COR-L47 (cell line): ENCODE results near the gene GPN1.
"Not testable (repeated sequence)": the region's sequence is repeated elsewhere in the genome, so short reads cannot be mapped to it uniquely, and the experiment has no call there.

ENCODE experiments used
- DNase-seq: peaks from one replicate; lab custom pipeline; 2025; lab: John Stamatoyannopoulos, UW

Gene GPN1

GRCh38 chr2:27627963-27628766 is 685 bp upstream of the GPN1 start:
- DNase-seq: no peak

- not testable (repeated sequence) for DNase-seq
These were observed 1.4 kb downstream of the GPN1 start for GRCh38 chr2:27630257-27630656.

- DNase-seq: no peak
These were observed 5.4 kb downstream of the GPN1 start for GRCh38 chr2:27634291-27634690.

- DNase-seq: no peak
These were observed 7.9 kb downstream of the GPN1 start for GRCh38 chr2:27636766-27637165.

- DNase-seq: no peak
These were observed 9.3 kb downstream of the GPN1 start for GRCh38 chr2:27638037-27638637.

- DNase-seq: no peak
These were observed 9.9 kb downstream of the GPN1 start for GRCh38 chr2:27638709-27639108.

GRCh38 chr2:27640722-27641245 is 11.9 kb downstream of the GPN1 start:
- no peak for DNase-seq

- no peak for DNase-seq
These were observed 16.3 kb downstream of the GPN1 start for GRCh38 chr2:27645197-27645596.

GRCh38 chr2:27647289-27647688 is 18.4 kb downstream of the GPN1 start:
- DNase-seq: no peak

- no peak for DNase-seq
These were observed 18.9 kb downstream of the GPN1 start for GRCh38 chr2:27647737-27648136.

GRCh38 chr2:27651056-27651455 is 22.2 kb downstream of the GPN1 start:
- DNase-seq: no peak

- no peak for DNase-seq
These were observed 23.5 kb downstream of the GPN1 start for GRCh38 chr2:27652341-27652740.

- no peak for DNase-seq
These were observed 23.9 kb downstream of the GPN1 start for GRCh38 chr2:27652790-27653189.

- no peak for DNase-seq
These were observed 24.5 kb downstream of the GPN1 start for GRCh38 chr2:27653397-27653796.

GRCh38 chr2:27655155-27655951 is 26.5 kb downstream of the GPN1 start:
- no peak for DNase-seq

GRCh38 chr2:27661371-27661770 is 32.5 kb downstream of the GPN1 start:
- no peak for DNase-seq

- DNase-seq: peak; percentile 84
These were observed 34.7 kb downstream of the GPN1 start, which contains the start of the genes SLC4A1AP and SUPT7L for GRCh38 chr2:27663285-27664153. Gene SLC4A1AP (plus strand): TSS chr2:27663889. CDS start chr2:27663915, 26 bp downstream. Gene SUPT7L (minus strand): TSS chr2:27663614. CDS start chr2:27662192, 1,422 bp downstream.

GRCh38 chr2:27664154-27664574 is 35.3 kb downstream of the GPN1 start:
- DNase-seq: no peak

- DNase-seq: no peak
These were observed 35.9 kb downstream of the GPN1 start for GRCh38 chr2:27664622-27665363.

GRCh38 chr2:27667446-27667845 is 38.6 kb downstream of the GPN1 start:
- no peak for DNase-seq

GRCh38 chr2:27671235-27671634 is 42.4 kb downstream of the GPN1 start:
- no peak for DNase-seq
